Occipital lobe (tissue), 2 donors: ENCODE results near the gene RING1. TPM values are rescaled to one million over a fixed set of nuclear protein-coding genes. Genes with fewer than 3 reads are reported as not detected.
A peak's percentile ranks its signal among the peaks of the same experiment; 100 is the strongest.
"Not testable (repeated sequence)": the region's sequence is repeated elsewhere in the genome, so short reads cannot be mapped to it uniquely, and the experiment has no call there.

Experiments
- DNase-seq: peaks from one replicate; lab custom pipeline; 2025; lab: John Stamatoyannopoulos, UW
- total RNA-seq: library from RNA; depleted of rRNA; stranded (reverse); fragments of >200 nt; gene quantifications from one replicate; pipeline ENCODE4 v1.2.3, GENCODE V29; 2014

Gene RING1
- total RNA-seq, 1 donor from 2014 or later, result 20.6 TPM

DNA sequence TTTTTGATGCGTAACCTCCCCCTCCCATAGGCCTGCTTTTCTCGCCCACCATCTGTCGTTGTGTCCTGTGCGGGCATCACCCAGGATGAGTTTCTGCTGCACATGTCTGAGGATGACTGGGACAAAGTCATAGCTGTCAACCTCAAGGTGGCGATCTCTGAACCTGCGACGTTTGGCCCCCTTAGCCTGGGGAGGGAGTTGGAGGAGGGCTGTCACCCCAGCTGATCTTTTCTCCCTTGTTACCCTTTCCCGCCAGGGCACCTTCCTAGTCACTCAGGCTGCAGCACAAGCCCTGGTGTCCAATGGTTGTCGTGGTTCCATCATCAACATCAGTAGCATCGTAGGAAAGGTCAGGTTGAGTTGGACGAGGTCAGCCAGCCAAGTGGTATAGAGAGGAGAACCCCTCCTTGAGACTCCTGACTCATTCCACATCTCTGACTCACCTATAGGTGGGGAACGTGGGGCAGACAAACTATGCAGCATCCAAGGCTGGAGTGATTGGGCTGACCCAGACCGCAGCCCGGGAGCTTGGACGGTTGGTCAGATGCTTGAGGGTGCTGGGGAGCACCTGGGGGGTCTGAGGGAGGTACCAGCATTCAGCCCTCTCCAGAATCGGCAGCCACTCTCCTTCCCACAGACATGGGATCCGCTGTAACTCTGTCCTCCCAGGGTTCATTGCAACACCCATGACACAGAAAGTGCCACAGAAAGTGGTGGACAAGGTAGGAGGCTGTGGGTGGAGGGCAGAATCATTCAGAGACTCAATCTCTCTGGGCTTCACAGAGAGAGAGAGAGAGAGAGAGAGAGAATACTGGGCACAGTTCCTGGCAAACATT lies 2.9 kb upstream of the RING1 start:
- no peak for DNase-seq

DNA sequence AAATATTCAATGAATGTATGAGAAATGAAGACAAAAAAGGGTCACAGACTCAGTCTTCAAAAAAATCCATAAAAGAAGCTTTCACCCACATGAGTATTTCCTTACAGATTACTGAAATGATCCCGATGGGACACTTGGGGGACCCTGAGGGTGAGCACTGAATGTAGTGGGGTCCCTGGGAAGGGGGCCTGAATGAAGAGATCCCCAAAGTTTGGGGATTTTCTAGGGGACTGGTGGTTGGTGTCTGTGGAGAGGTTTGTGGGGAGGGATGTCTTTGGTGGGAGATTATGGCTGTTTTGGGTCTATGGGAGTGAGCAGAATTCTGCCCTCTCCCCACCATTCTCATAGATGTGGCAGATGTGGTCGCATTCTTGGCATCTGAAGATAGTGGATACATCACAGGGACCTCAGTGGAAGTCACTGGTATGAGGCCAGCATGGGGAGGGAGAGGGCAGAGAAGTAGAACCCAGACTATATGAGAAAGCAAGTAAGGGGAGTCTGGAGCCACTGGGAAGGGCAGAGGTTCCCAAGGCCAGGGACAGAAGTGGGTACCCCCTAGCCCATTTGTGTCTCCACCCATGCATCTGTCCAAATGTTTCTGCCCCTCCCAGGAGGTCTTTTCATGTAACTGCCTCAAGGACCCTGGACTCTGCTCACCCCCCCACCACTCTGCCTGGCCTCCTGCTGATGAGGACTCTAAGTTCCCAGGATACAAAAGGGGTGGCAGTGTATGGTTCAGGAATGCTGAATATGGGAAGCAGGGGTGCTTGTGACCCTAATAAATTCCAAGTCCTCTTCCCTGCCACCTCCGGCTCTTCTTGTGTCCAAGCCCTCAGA lies 2.1 kb upstream of the RING1 start:
- DNase-seq, result no peak

DNA sequence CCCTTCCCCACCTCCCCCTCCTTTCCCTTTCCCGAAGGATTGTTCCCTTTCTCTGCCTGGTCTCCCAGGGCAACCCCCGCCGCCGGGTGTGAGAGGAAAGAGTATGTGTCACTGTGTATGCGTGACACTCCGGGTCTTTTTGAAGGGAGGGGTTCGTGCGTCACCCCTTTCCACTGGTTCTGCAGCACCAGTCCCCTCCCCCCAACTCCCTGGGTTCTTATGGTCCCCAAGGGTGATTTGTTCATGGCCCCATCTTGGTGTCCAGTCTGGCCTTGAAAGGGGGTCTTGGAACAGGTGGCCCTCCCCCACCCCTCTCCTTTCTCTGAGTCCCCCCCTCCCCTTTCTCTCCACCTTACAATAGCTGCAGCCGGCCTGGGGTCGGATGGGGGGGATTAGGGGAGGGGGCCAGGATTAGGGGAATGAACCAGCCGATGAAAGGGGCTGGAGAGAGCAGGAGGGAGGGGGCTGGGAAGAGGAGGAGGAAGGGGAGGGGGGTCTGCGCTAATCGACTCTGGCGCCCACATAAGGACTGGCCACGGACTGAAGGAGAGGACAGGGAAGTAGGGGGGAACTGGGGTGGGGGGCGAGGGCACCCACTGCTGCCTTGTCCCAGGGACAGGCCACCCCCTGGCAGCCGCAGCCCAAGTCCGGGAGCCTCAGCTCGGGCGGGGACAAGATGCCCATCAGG lies 1.3 kb upstream of the RING1 start:
- peak; percentile 26 for DNase-seq

DNA sequence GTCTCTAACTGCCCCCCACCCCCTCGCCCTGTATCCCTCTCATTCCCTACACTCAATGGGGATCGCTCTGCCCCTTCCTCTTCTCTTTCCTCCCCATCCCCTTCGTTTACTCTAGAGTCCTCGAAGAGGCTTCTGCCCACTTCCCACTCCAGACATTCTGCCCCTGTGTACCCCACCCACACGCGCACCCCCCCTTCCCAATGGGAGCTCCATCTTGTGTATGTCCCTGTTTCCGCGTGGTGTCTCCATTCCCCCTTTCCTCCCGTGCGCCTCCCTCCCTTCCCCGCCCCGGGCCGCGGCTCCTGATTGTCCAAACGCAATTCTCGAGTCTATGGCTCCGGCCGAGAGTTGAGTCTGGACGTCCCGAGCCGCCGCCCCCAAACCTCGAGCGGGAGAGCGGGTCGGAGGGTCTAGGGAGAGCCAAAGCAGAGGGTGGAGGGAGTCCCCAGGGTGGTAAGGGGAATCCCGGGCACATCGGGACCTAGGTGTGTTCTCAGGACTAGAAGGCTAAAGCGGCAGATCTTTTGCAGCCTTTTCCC lies 679 bp upstream of the RING1 start:
- DNase-seq, result no peak

DNA sequence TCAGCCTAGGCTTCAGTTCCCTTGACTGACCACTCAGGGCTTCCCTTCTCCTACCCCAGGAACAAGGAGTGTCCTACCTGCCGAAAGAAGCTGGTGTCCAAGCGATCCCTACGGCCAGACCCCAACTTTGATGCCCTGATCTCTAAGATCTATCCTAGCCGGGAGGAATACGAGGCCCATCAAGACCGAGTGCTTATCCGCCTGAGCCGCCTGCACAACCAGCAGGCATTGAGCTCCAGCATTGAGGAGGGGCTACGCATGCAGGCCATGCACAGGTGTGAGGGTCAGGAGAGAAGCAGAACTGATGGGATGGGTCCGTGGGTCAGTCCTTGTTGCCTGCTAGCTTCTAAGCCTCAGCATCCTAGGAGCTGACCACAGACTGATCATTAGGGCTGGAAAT lies 1.6 kb downstream of the RING1 start:
- DNase-seq, result no peak

DNA sequence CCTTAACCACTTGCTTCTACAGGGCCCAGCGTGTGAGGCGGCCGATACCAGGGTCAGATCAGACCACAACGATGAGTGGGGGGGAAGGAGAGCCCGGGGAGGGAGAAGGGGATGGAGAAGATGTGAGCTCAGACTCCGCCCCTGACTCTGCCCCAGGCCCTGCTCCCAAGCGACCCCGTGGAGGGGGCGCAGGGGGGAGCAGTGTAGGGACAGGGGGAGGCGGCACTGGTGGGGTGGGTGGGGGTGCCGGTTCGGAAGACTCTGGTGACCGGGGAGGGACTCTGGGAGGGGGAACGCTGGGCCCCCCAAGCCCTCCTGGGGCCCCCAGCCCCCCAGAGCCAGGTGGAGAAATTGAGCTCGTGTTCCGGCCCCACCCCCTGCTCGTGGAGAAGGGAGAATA lies 2.8 kb downstream of the RING1 start:
- no peak for DNase-seq

DNA sequence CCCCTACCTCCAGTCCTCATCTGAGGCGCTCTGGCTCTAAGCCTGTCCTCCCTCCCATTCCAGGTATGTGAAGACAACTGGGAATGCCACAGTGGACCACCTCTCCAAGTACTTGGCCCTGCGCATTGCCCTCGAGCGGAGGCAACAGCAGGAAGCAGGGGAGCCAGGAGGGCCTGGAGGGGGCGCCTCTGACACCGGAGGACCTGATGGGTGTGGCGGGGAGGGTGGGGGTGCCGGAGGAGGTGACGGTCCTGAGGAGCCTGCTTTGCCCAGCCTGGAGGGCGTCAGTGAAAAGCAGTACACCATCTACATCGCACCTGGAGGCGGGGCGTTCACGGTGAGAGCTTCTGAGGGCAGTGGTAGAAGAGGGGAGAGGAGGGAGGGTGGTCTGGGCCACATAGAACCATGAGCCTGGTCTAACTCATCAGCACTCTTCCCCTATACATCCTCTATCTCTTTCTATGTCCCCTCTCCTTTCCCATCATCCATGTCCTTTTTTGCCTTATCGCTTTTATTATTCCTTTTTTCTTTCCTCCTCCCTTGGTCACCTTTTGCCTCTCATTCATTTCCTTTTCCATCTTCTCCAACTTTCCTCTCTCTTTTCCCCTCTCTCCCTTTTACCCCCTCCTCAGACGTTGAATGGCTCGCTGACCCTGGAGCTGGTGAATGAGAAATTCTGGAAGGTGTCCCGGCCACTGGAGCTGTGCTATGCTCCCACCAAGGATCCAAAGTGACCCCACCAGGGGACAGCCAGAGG lies 3.5 kb downstream of the RING1 start:
- DNase-seq, result no peak

DNA sequence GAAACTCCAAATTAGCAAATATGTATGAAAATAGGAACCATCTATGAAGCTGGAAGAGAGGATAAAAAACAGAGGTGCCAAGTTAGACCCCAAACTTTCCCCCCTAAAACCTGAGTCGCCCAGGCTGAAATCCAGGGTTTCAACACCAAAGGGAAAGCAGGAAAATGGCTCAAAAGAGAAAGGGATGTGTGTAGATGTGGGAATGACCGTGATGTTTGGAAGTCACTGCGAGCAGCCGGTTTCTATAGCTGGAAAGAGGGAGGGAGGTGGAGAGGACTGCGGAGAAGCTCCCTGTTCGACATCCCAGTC lies 4.5 kb downstream of the RING1 start:
- no peak for DNase-seq

DNA sequence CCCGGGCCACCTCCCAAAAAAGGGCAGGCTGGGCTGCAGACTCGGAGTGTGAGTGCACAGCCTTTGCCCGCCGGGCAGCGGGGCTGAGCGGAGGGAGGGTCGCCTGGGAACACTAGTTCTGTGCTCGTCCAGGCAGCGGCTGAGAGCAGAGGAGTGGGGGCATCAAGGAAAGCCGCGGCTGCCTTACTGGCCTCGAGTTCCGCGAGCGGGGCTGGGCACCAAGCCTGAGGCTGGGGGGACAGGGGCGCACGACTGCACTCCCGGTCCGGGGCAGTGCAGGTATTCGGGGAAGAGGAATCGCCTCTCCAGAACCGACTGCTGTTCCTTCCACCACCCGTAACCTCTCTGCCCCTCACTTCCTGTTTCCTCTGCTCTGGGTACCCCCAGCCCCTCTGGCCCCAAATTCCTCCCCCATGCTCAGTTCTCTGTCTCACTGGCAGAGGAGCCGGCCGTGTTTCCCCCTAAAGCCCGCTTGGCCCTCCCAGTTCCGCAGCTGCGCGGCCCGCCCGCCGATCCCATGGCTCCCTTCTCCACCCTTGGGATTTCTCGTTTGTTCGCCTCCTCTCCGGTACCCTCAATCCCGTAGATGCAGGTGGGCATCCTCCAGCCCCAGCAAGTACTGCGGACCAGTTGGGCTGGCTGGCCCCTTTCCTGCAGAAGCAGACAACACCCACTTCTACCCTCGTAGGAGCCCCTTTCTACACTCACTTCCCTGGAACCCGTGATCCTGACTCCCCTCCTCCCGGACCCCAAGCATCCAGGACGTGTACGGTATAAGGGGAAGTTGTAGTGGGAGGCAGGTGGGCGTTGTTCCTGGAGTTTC lies 5.1 kb downstream of the RING1 start:
- DNase-seq, result no peak

DNA sequence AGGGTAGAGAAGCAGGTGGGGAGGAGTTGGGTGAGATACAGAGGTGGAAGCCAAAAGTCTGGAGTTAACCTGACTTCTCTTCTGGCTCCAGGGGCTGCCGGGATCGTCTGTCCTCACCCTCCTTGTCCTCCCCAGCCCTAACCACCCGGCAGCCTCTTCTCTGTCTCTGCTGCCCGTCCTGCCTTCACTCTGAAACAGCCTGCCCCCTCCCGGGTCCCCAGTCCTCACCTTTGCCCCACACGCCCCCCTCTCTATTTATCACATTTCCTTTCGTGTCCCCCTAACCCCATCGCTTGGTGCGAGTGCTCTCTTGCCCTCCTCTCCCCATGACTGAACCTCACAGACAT lies 5.7 kb downstream of the RING1 start:
- no peak for DNase-seq

DNA sequence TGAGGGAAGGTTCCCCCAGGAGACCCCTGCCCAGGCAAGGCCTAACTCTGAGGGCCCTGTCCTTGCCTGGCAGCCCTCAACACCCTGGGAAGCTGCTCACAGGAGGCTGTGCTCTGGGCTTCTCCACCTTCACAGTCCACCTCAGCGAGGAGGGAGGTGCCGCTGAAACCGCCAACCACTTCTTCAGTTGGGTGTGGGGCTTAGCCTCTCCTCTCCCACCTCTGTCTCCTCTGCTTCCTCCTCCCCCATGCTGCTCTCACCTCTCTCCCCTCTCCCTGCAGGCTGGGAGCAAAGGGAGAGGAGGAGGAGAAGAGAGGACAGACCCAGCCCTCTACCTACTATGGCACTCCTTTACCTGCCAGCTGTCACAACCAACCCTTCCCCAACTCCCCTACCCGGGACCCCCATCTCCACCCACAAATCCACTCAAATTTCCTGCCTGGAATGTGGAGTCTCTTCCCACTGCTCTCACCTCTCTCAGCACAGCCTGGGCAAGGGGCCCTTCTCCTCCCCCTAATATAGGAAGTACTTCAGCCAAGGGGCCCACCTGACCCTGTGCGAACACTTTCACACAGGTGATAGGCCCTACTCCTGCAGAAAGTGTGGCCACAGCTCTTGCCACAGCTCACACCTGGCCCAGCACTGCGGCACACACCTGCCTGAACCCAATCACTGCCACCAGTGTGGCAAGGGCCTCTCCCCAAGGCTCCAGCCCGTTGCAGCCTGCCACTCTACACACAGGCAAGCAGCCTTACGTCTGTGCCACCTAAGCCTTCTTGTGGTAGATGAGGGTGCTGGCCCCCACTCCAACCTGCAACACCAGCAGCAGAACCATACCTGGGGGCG lies 7.2 kb downstream of the RING1 start:
- DNase-seq, result no peak

DNA sequence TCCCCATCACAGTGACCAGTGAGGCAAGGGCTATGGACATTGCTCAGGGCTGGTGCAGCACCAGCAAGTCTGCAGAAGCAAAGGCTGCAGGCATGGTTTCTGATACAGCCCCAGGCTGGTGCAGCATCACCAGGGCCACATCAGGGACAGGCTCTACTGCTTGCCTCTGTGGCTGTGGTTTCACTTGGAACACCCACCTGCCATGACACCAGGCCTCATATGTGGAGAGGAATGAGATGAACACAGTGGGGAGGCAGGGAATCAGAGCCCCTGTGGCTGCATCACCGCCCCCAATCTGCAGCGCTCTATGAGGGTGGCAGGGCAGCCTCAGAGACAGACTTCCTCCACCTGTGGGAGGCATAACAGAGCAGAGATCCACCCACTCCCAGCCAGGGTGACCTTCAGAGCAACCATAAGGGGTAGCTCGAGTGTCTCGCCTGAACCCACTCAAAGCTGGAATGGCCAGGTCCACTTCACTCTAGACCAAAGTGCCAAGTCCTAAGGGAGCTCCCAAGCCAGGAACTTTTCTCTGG lies 7.9 kb downstream of the RING1 start:
- DNase-seq, result no peak

DNA sequence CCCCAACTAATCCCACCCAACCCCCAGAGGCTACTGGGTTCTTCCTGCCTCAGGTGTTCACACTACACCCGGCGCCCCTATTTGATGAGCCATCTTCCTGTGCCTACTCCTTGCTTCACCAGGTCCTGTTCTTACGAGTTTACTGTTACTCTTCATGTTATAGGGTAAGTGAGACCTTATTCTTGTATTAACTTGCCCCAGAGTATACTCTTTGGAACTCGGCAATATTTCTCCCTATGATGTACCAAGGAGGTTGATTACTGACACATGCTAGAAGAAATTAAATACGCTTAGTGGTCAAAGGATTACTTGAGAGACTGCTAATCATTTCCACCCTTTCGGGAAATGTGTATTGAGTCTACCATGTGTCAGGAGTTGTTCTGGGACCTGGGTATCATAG lies 8.9 kb downstream of the RING1 start:
- no peak for DNase-seq

DNA sequence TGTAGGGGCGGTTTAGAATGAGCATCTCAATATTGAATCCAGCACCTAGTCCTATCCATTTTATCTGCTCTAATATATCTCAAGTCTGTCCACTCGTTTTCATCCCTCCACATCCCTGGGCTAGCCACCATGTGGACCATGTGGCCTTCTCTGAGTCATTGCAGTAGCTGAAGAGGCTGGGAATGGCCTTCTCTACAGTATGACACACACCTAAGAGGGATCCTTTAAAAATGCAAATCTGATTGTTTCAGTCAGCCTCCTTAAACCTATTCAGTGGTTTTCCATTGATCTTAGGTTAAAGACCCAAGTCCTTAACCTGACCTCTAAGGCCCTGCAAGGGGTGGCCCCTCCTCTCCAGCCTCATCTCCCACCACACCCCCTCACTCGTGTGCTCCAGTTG lies 9.4 kb downstream of the RING1 start:
- no peak for DNase-seq

DNA sequence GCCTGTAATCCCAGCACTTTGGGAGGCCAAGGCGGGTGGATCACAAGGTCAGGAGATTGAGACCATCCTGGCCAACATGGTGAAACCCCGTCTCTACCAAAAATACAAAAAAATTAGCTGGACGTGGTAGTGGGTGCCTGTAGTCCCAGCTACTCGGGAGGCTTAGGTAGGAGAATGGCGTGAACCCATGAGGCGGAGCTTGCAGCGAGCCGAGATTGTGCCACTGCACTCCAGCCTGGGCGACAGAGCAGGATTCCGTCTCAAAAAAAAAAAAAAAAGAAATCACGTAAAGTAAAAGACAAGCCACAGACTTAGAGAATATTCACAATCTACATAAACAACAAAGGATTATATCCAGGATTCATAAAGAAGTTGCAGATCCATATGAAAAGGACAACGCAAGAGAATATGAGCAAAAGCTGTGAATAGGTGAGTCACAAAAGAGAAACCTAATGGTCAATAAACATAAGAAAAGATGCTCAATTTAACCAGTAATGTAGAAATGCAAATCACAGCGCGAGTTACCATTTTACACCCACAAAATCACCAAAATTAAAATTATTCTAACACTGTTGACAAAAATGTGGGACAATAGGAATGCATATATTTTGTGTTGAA lies 18.3 kb downstream of the RING1 start:
- DNase-seq, result not testable (repeated sequence)

DNA sequence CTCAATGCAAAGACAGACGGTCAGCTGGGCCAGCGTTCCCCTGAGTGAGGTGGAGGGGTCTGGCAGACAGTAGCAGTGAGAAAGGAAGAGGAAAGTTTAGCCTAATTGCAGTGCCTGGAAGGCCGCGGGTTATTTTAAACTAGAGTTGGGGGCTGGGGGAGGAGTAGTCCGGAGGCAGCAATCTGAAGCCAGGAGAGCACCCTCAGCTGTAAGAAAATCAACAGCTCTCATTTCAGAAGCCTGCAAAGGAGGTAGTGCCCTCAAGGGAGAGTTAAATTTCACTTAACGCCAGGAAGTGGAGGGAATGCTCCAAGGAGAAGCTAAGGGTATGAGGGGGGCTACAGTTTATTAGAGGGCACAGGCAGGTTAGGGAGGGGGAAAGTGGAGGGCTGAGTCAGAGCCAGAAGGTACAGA lies 26.9 kb downstream of the RING1 start:
- DNase-seq, result no peak

DNA sequence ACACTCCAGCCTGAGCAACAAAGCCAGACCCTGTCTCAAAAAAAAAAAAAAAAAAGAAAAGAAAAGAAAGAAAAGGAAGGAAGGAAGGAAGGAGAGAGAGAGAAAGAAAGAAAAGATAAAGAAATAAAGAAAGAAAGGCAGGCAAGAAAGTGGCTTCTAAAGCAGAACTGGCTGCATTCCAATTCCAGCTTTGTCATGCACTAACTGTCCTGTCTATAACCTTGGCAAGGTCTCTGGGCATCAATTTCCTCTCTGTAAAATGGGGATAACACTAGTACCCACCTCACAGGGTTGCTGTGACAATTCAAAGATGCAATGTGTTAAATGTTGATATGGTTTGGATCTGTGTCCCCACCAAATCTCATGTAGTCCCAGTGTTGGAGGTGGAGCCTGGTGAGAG lies 28.0 kb downstream of the RING1 start:
- no peak for DNase-seq

DNA sequence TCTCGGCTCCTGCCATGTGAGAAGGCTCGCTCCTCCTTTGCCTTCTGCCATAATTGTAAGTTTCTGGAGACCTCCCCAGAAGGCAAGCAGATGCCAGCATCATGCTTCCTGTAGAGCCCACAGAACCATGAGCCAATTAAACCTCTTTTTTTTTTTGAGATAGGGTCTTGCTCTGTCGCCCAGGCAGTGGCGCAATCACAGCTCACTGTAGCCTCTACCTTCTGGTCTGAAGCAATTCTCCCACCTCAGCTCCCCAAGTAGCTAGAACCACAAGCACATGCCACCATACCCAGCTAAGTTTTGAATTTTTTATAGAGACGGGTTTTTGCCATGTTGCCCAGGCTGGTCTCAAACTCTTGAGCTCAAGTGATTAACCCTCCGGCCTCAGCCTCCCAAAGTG lies 28.6 kb downstream of the RING1 start:
- DNase-seq, result no peak

DNA sequence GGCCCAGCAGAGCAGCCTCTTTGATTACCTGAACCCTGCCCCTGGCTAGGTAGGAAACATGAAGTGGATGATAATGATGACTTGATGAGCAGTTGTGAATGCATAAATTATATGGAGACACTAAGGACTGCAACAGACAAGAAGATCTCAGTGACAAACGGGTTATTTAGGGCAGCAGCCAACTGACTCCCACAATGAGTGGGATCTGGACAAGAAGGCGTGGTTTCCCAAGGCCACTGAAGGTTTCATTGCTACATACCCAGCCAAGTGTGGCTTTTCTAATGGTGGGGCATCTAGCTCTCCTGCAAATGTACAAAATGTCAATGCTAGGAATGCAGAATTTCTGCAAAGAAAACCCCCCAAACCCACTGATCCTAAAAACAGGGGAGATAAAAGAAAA lies 29.4 kb downstream of the RING1 start:
- no peak for DNase-seq
